C4-2B (cell line): ENCODE data around the gene TCHH.
"Not testable (repeated sequence)": the region's sequence is repeated elsewhere in the genome, so short reads cannot be mapped to it uniquely, and the experiment has no call there.

Experiments used
- H3K27ac ChIP-seq: fragments of 450-650 bp; 2 replicates; pipeline ENCODE4 v1.5.1; 2017
- ZFX ChIP-seq: fragments of 450-650 bp; IDR thresholded peaks from 2 replicates; pipeline ENCODE4 v1.6.1; 2017
- TF ChIP-seq, protein P1 (sequence below): fragments of 450-650 bp; conservative IDR thresholded peaks from 2 replicates; pipeline ENCODE4 v1.5.1; 2017; ENCODE audit warnings: mild to moderate bottlenecking

Gene TCHH

GRCh38 chr1:152107031-152107983 lies 7.9 kb downstream of the TCHH start:
- TF ChIP-seq, protein P1, sequence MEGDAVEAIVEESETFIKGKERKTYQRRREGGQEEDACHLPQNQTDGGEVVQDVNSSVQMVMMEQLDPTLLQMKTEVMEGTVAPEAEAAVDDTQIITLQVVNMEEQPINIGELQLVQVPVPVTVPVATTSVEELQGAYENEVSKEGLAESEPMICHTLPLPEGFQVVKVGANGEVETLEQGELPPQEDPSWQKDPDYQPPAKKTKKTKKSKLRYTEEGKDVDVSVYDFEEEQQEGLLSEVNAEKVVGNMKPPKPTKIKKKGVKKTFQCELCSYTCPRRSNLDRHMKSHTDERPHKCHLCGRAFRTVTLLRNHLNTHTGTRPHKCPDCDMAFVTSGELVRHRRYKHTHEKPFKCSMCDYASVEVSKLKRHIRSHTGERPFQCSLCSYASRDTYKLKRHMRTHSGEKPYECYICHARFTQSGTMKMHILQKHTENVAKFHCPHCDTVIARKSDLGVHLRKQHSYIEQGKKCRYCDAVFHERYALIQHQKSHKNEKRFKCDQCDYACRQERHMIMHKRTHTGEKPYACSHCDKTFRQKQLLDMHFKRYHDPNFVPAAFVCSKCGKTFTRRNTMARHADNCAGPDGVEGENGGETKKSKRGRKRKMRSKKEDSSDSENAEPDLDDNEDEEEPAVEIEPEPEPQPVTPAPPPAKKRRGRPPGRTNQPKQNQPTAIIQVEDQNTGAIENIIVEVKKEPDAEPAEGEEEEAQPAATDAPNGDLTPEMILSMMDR: no peak
- TF ChIP-seq ZFX: no peak
- H3K27ac ChIP-seq: no peak overlapping the region

GRCh38 chr1:152104854-152105253 lies 10.4 kb downstream of the TCHH start:
- no peak overlapping the region for H3K27ac ChIP-seq
- no peak for TF ChIP-seq ZFX
- TF ChIP-seq, protein P1: no peak

DNA sequence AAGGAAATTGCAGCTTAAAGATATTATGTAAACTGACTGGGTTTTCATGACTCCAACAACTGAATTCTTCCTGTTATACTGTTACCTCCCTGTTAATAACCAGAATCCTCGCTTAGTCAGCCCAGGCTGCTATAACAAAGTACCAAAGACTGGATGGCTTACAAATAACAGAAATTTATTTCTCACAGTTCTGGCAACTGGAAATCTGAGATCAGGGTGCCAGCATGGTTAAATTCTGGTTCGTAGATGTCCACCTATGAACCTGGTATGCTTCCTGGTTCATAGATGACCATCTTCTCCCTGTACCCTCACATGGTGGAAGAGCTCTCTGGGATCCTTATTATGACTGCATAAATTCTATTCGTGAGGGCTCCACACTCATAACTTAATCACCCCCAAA lies 18.3 kb downstream of the TCHH start:
- TF ChIP-seq ZFX: no peak
- TF ChIP-seq, protein P1: no peak
- no peak overlapping the region for H3K27ac ChIP-seq

DNA sequence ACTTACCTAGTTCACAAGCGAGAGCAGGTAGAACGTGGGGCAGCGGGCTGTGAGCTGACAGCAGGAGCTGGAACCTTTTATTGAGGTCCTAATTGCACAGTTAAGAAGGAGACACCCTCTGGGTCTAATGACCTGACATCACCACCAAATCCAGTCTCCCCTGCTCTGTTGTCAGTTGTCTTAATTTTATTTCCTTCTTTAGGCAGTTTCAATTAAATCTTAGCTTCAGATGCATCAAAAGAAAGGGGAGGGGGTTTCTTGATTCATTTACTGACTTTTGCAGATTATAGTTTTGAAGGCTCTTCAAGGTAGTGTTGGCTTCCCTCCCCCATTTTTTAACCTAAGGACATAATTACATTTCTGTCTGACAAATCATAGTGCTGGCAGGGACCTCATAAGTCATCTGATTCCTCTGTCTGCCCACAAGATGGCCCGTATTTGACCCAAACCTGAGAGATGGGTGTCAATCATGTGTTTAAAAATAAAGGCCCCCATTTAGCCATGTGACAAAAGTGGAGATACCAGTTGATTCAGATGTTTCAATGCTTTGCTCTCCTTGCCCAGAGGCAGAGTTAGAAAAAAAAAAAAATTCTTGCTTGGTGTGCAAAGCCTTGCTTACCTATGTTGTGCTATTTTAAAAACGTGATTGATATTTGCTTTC lies 26.1 kb downstream of the TCHH start, which contains the start of gene TCHHL1:
Gene TCHHL1, minus strand, starts transcription at position 51 of the 661 bp plus-strand sequence. CDS start 921 bp downstream, outside the sequence.
- TF ChIP-seq ZFX: no peak
- TF ChIP-seq, protein P1: no peak
- no peak within 1 kb of the TSS for H3K27ac ChIP-seq

DNA sequence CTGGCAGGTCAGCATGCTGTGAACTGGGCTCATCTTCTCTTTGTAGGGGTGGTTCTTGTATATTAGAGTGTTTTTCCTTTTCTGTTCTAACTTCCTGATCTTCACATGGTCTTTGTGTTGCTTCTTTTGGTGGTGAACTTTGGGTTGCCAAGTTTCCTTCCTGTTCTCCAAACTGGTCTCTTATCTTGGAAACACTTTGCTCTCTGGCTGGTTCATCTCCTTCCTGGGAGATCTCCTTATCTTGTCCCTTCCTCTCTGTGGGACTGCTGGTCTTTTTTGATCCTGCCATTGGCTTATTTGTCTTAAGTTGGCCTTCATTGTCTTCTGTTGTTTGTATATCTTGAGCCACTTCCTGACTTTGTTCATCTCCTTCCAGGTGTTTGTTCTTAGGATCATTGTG lies 28.5 kb downstream of the TCHH start:
- peak overlapping the region; percentile 42; the same call in 1 of the 2 replicates for H3K27ac ChIP-seq
- TF ChIP-seq ZFX: no peak
- TF ChIP-seq, protein P1: no peak

DNA sequence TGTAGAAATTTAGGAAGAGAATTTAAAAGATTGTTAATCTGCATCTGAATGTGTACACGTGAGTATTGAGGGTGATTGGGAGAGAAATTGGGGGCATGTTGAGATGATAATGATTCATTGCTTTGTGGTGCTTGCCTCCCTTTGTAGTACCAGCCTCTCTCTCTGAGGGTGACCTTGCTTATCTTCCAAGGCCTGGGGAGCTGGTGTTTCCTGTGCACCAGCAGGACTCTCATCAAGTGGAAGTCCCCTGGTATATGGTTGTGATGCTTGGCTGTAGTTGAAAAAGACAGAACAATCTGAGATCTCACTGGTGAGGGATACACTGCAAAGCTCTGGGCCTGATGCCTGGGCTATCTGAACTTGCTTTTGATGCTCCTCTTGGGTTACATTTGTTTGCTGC lies 30.4 kb downstream of the TCHH start:
- TF ChIP-seq, protein P1: no peak
- no peak; the same call in 1 of the 2 replicates for TF ChIP-seq ZFX
- no peak overlapping the region for H3K27ac ChIP-seq

- not testable (repeated sequence) for H3K27ac ChIP-seq
Measured at GRCh38 chr1:152081026-152081425, 34.2 kb downstream of the TCHH start.

GRCh38 chr1:152080494-152080893 lies 34.8 kb downstream of the TCHH start:
- H3K27ac ChIP-seq: not testable (repeated sequence)
